ENCODE results near the gene FOXN1. TPM values are rescaled to one million over a fixed set of nuclear protein-coding genes. Genes with fewer than 3 reads are reported as not detected.

FOXN1 gene
- total RNA-seq, 4 donors from 2014 or later = 0.14 to 0.32 TPM; not detected in 2

DNA sequence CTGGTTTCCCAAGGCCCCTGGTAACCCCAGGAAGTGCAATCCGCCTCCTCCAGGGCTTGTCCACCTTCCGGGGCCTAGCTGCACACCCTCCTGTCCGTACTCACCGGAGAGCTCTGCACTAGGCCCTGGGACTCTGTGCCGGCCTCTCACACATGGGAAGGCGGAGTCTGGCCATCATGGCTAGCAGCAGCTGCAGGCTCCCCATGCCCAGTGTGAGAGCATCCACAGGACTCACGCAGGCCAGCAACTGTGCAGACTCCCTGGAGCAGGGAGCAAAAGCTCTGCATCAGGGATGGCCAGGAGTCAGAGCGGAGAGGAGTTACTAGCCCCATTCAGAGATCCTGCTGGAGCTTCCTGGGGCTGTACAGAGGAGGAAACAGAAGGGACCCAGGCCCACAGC, 20.2 kb downstream of the FOXN1 start:
- H3K36me3 ChIP-seq = no peaks in the 10 kb centered on the region
- TF ChIP-seq, protein P1, sequence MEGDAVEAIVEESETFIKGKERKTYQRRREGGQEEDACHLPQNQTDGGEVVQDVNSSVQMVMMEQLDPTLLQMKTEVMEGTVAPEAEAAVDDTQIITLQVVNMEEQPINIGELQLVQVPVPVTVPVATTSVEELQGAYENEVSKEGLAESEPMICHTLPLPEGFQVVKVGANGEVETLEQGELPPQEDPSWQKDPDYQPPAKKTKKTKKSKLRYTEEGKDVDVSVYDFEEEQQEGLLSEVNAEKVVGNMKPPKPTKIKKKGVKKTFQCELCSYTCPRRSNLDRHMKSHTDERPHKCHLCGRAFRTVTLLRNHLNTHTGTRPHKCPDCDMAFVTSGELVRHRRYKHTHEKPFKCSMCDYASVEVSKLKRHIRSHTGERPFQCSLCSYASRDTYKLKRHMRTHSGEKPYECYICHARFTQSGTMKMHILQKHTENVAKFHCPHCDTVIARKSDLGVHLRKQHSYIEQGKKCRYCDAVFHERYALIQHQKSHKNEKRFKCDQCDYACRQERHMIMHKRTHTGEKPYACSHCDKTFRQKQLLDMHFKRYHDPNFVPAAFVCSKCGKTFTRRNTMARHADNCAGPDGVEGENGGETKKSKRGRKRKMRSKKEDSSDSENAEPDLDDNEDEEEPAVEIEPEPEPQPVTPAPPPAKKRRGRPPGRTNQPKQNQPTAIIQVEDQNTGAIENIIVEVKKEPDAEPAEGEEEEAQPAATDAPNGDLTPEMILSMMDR (IDR thresholded peaks at IDR 0.05) = no peak
- no peak for TF ChIP-seq EP300 (IDR thresholded peaks at IDR 0.05; ENCODE audit: low read depth)
- TF ChIP-seq POLR2AphosphoS5 (IDR thresholded peaks at IDR 0.05) = no peak
- no peak for TF ChIP-seq POLR2A (IDR thresholded peaks at IDR 0.05)
- no peak for DNase-seq
- WGBS, 2 donors (ENCODE audit: low coverage in 1 of 2) = 61% methylated on average over 7 of the region's 8 CpGs; no CpG with 5 or more reads in 1 of the 2 donors
- H3K9me3 ChIP-seq = no peaks in the 10 kb centered on the region
- no peaks in the 10 kb centered on the region for H3K27me3 ChIP-seq
- H3K27ac ChIP-seq = no peak overlapping the region
- intact Hi-C loops (cut with DNase I; ENCODE audit: low total_unique reads) (no loop called here), in situ Hi-C loops (cut with MboI; ENCODE audit: low pct_ligation_motif_present in 1 of 4, low pct_unique_long_range_greater_than_20kb in 1 of 4, low sequenced_read_pairs in 3 of 4) (no loop called here)
- H3K4me3 ChIP-seq = no peak overlapping the region
- H3K4me1 ChIP-seq = peaks cover 10 to 41% (median 23%) of the 10 kb centered on the region in 4 donors

DNA sequence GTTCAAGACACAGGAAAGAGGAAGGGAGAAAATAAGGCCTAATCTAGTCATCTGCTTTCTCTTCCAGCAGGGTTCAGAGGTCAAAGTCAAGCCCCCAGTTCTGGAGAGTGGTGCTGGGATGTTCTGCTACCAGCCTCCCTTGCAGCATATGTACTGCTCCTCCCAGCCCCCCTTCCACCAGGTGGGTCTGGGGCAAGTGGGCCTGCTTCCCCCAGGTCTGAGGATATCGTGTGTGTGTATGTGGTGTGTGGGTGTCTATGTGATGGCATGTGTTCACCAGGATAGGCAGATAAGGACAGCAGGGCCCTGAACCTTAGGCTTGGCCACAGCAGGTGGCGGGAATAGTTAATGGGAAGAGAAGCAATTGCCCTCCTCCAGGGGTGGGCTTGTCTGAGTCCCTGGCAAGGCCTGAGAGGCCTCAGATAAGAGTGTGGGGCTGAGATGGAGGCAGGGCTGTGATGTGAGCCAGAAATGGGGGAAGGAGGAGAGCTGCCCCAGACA, 21.1 kb downstream of the FOXN1 start:
- Histone ChIP-seq H3K4me3 (no peak overlapping the region), H3K4me1 (peaks cover 10 to 41% (median 23%) of the 10 kb centered on the region in 4 donors), H3K36me3 (no peaks in the 10 kb centered on the region), H3K27me3 (no peaks in the 10 kb centered on the region), H3K9me3 (no peaks in the 10 kb centered on the region), H3K27ac (no peak overlapping the region)
- TF ChIP-seq POLR2A (IDR thresholded peaks at IDR 0.05) (no peak), EP300 (IDR thresholded peaks at IDR 0.05; ENCODE audit: low read depth) (no peak), POLR2AphosphoS5 (IDR thresholded peaks at IDR 0.05) (no peak)
- TF ChIP-seq, protein P1 (IDR thresholded peaks at IDR 0.05) = no peak
- in situ Hi-C loops (cut with MboI; ENCODE audit: low pct_ligation_motif_present in 1 of 4, low pct_unique_long_range_greater_than_20kb in 1 of 4, low sequenced_read_pairs in 3 of 4) = no loop called here
- DNase-seq = no peak
- intact Hi-C loops (cut with DNase I; ENCODE audit: low total_unique reads) = no loop called here
- 90% methylated on average over 2 of the region's 2 CpGs; no CpG with 5 or more reads in 1 of the 2 donors for WGBS, 2 donors (ENCODE audit: low coverage in 1 of 2)

DNA sequence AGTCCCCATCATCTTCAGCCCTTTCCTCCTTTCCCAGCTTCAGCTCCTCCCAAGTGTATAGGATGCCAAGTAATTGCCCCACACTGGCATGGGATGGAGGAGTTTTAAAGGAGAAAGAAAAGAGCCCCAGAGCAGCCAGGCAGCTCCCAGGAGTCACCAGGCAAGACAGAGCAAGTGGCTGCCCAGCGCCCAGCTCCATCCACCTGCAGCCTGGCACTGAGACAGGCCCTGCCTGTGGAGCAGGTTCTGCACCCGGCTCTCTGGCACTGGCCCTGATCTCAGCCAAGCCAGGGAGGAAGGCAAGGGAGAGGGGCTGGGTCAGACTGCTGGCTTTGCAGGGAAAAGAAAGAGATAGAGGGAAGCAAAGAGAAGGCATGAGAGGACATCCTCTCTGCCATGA, 21.7 kb downstream of the FOXN1 start:
- DNase-seq = peak; percentile 58
- TF ChIP-seq EP300 (IDR thresholded peaks at IDR 0.05; ENCODE audit: low read depth) (no peak), POLR2A (IDR thresholded peaks at IDR 0.05) (no peak), POLR2AphosphoS5 (IDR thresholded peaks at IDR 0.05) (no peak)
- TF ChIP-seq, protein P1 (IDR thresholded peaks at IDR 0.05) = no peak
- peak overlapping the region; percentile 51 to 68 (median 56) for H3K27ac ChIP-seq
- H3K36me3 ChIP-seq = no peaks in the 10 kb centered on the region
- intact Hi-C loops (cut with DNase I; ENCODE audit: low total_unique reads) = no loop called here
- H3K9me3 ChIP-seq = no peaks in the 10 kb centered on the region
- WGBS, 2 donors (ENCODE audit: low coverage in 1 of 2) = 45% methylated on average over 2 of the region's 2 CpGs; no CpG with 5 or more reads in 1 of the 2 donors
- H3K27me3 ChIP-seq = no peaks in the 10 kb centered on the region
- in situ Hi-C loops (cut with MboI; ENCODE audit: low pct_ligation_motif_present in 1 of 4, low pct_unique_long_range_greater_than_20kb in 1 of 4, low sequenced_read_pairs in 3 of 4) = no loop called here
- no peak overlapping the region for H3K4me3 ChIP-seq
- peaks cover 12 to 46% (median 25%) of the 10 kb centered on the region in 4 donors for H3K4me1 ChIP-seq

DNA sequence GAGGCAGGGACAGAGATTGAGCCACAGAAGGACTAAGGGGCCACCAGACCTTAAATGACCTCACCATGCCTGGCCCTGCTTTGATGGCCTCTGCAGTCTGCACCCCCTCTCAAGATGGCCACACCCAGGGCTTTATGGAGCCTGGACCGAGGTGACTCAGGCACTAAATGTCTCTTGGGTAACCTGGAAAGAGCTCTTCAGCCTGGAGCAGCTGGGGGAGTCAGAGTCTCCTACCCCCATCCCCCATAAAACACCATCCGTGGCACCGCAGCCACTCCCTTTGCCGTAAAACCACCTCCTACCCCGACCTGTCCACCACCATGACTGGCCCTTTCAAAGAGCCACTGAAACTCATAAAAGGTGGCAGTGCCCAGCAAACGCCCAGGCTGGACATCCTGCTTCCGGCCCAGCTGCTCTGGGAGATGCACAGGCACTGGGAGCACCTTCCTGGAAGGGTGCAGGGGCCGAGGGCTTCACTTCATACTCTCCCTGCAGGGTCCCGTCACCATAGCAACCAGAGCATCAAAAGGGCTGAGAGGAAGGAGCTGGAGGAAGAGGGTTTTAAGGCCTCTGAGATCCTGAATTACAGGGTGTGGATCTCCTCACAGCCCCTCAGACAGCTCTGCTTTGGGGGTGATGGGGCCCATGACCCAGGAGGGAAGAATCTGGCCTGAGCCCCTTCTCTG, 22.3 kb downstream of the FOXN1 start:
- intact Hi-C loops (cut with DNase I; ENCODE audit: low total_unique reads) = no loop called here
- in situ Hi-C loops (cut with MboI; ENCODE audit: low pct_ligation_motif_present in 1 of 4, low pct_unique_long_range_greater_than_20kb in 1 of 4, low sequenced_read_pairs in 3 of 4) = no loop called here
- Histone ChIP-seq H3K36me3 (no peaks in the 10 kb centered on the region), H3K27me3 (no peaks in the 10 kb centered on the region), H3K4me1 (peaks cover 12 to 51% (median 30%) of the 10 kb centered on the region in 4 donors), H3K27ac (peak overlapping the region; percentile 51 to 68 (median 56)), H3K4me3 (no peak overlapping the region), H3K9me3 (no peaks in the 10 kb centered on the region)
- 61% methylated on average over 9 of the region's 9 CpGs; no CpG with 5 or more reads in 1 of the 2 donors for WGBS, 2 donors (ENCODE audit: low coverage in 1 of 2)
- no peak for TF ChIP-seq POLR2A (IDR thresholded peaks at IDR 0.05)
- TF ChIP-seq, protein P1 (IDR thresholded peaks at IDR 0.05) = no peak
- TF ChIP-seq EP300 (IDR thresholded peaks at IDR 0.05; ENCODE audit: low read depth) = no peak
- TF ChIP-seq POLR2AphosphoS5 (IDR thresholded peaks at IDR 0.05) = no peak
- DNase-seq = peak; percentile 69

Data from transverse colon (tissue), 4 donors.